Upper lobe of left lung (tissue), 6 donors: ENCODE results near the gene TMEM101. TPM values are rescaled to one million over a fixed set of nuclear protein-coding genes. Genes with fewer than 3 reads are reported as not detected.

Experiments
- ATAC-seq, 2 donors: fragments of 200-7000 bp; cut with Tn5 transposase; one replicate each; pipeline ENCODE4 v1.9.1; 2022; ENCODE audit warnings: mild to moderate bottlenecking in 2 of 2, moderate library complexity in 2 of 2; ENCODE audit not compliant: low FRiP score in 2 of 2
- DNase-seq, 2 donors: peaks; one replicate each; pipeline ENCODE4 v3.0.0-alpha.2; 2019 to 2020
- H3K27ac ChIP-seq, 4 donors: fragments of 200-600 bp; sonication (generic); one replicate each; pipeline ENCODE4 v1.5.1; 2016 to 2019
- H3K27me3 ChIP-seq, 4 donors: fragments of 200-600 bp; sonication (generic); one replicate each; pipeline ENCODE4 v1.5.1; 2017 to 2019
- H3K36me3 ChIP-seq, 4 donors: fragments of 200-600 bp; sonication (generic); one replicate each; pipeline ENCODE4 v1.5.1; 2016 to 2019
- H3K4me1 ChIP-seq, 4 donors: fragments of 200-600 bp; sonication (generic); one replicate each; pipeline ENCODE4 v1.5.1; 2018 to 2019
- H3K4me3 ChIP-seq, 4 donors: fragments of 200-600 bp; sonication (generic); one replicate each; pipeline ENCODE4 v1.5.1; 2017 to 2019; ENCODE audit warnings: mild to moderate bottlenecking in 2 of 4, moderate library complexity in 1 of 4
- H3K9me3 ChIP-seq, 4 donors: fragments of 200-600 bp; sonication (generic); one replicate each; pipeline ENCODE4 v1.5.1; 2018 to 2019
- EP300 ChIP-seq, 4 donors: sonication (generic); formaldehyde crosslinking; IDR thresholded peaks; one replicate each; pipeline ENCODE4 v1.5.1; 2017; ENCODE audit warnings: antibody characterized with exemption in 4 of 4, control low read depth in 2 of 4
- POLR2A ChIP-seq, 4 donors: fragments of 450-650 bp; IDR thresholded peaks; one replicate each; pipeline ENCODE4 v1.5.1; 2016 to 2017; ENCODE audit warnings: antibody characterized with exemption in 4 of 4, mild to moderate bottlenecking in 2 of 4
- POLR2AphosphoS5 ChIP-seq, 2 donors: sonication (generic); formaldehyde crosslinking; IDR thresholded peaks; one replicate each; pipeline ENCODE4 v1.5.1; 2017; ENCODE audit warnings: antibody characterized with exemption in 2 of 2
- WGBS, 2 donors: methylation state at CpG; one replicate each; pipeline ENCODE4 v1.1.5; 2017 to 2018; 5-methylcytosine and 5-hydroxymethylcytosine counted together
- total RNA-seq, 6 donors: library from RNA; depleted of rRNA in 4 of 6; stranded (reverse); fragments of >200 nt in 4 of 6; gene quantifications; one replicate each; pipeline versions ENCODE4 v1.1.0 to v1.2.1, GENCODE V29; 2016 to 2021
- TF ChIP-seq, protein P1 (sequence below), 6 experiments: fragments of 450-650 bp in 4 of 6; fragments of 200-600 bp in 2 of 6; sonication (generic) in 2 of 6; IDR thresholded peaks; one replicate each; pipeline ENCODE4 v1.5.1; 2016 to 2019; ENCODE audit warnings: antibody characterized with exemption in 6 of 6
- donor health status: DM: no; HTN: no; CAD: no; lungs with moderate emphysema.
- donor health status: DM: no; HTN: yes; CAD: no; lungs with severe emphysema.

Gene TMEM101
- total RNA-seq, 6 donors from 2014 or later, result 10.5 to 36.9 (median 29.1) TPM

DNA sequence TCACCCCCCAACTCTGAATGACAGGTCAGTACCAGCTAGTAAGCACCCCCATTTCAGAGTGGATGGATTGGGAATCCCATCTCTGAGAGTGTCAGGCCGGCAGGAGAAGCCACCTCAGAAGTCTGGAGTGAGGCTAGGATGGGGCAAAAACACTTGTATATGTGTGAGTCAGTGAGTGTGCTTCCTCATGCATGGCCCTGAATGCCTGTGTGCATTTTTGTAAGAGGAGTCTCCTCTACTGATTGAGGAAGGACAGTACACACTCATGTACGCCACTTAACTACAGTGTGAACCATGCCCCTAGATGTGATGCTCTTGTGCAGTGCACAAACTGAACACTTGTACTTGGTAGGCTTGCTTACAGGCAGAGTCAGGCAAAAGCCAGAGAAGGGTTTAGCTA lies 32.6 kb downstream of the TMEM101 start:
- TF ChIP-seq, protein P1, sequence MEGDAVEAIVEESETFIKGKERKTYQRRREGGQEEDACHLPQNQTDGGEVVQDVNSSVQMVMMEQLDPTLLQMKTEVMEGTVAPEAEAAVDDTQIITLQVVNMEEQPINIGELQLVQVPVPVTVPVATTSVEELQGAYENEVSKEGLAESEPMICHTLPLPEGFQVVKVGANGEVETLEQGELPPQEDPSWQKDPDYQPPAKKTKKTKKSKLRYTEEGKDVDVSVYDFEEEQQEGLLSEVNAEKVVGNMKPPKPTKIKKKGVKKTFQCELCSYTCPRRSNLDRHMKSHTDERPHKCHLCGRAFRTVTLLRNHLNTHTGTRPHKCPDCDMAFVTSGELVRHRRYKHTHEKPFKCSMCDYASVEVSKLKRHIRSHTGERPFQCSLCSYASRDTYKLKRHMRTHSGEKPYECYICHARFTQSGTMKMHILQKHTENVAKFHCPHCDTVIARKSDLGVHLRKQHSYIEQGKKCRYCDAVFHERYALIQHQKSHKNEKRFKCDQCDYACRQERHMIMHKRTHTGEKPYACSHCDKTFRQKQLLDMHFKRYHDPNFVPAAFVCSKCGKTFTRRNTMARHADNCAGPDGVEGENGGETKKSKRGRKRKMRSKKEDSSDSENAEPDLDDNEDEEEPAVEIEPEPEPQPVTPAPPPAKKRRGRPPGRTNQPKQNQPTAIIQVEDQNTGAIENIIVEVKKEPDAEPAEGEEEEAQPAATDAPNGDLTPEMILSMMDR (IDR thresholded peaks at IDR 0.05), result no peak
- no peak for TF ChIP-seq POLR2A (IDR thresholded peaks at IDR 0.05)
- TF ChIP-seq POLR2AphosphoS5 (IDR thresholded peaks at IDR 0.05), result no peak
- TF ChIP-seq EP300 (IDR thresholded peaks at IDR 0.05), result no peak
- Histone ChIP-seq H3K4me1 (peaks cover 10 to 13% (median 12%) of the 10 kb centered on the region in 4 donors), H3K27me3 (peaks cover 0 to 14% (median 6%) of the 10 kb centered on the region in 4 donors), H3K36me3 (no peaks in the 10 kb centered on the region), H3K9me3 (no peaks in the 10 kb centered on the region), H3K27ac (no peak overlapping the region), H3K4me3 (no peak overlapping the region)
- ATAC-seq (no peak), DNase-seq (no peak)
- WGBS, 2 donors, result 74 to 88% methylated on average over 2 of the region's 2 CpGs

DNA sequence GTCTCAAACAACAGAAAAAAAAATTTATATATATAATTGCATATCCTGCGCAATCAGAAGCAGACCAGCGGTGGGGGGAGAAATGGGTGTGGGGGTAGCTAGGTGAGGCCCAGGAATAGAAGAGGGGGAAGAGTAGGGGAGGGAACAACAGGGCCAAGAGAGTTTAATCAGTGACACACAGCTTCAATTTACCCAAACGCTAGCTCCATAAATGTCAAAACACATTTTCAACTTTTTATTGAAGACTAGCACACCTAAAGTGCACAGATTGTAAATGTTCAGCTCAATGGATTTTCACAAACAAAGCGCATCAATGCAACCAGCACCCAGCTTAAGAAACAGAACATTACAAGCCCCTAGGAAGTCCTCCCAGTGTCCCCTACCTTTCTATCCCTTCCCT lies 35.1 kb downstream of the TMEM101 start:
- Histone ChIP-seq H3K27me3 (peaks cover 0 to 14% (median 6%) of the 10 kb centered on the region in 4 donors), H3K36me3 (no peaks in the 10 kb centered on the region), H3K4me3 (no peak overlapping the region), H3K9me3 (no peaks in the 10 kb centered on the region), H3K27ac (no peak overlapping the region), H3K4me1 (peaks cover 10 to 13% (median 12%) of the 10 kb centered on the region in 4 donors)
- ATAC-seq (no peak), DNase-seq (no peak)
- TF ChIP-seq EP300 (IDR thresholded peaks at IDR 0.05), result no peak
- TF ChIP-seq POLR2AphosphoS5 (IDR thresholded peaks at IDR 0.05), result no peak
- TF ChIP-seq POLR2A (IDR thresholded peaks at IDR 0.05), result no peak
- TF ChIP-seq, protein P1 (IDR thresholded peaks at IDR 0.05), result no peak
- WGBS, 2 donors, result 90 to 91% methylated on average over 4 of the region's 4 CpGs

DNA sequence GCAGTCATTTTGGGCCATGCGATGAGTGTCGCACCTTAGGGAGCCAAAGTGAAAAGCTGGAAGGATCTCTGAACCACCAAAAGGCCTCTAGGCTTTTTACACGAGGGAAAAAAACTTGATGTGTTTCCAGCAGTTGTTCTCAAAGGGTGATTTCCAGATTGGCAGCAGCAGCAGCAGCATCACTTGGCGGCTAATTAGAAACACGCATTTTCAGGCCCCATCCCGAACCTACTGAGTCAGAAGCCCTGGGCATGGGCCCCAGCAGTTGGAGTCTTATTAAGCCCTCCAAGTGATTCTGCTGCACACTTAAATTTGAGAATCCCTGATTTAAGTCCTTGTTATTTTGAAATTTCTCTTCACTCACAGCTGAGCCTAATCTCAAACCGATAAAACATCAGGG lies 35.8 kb downstream of the TMEM101 start:
- ATAC-seq (no peak), DNase-seq (no peak)
- Histone ChIP-seq H3K4me1 (peaks cover 8 to 10% (median 9%) of the 10 kb centered on the region in 4 donors), H3K27me3 (peaks cover 0 to 12% (median 6%) of the 10 kb centered on the region in 4 donors), H3K4me3 (no peak overlapping the region), H3K9me3 (no peaks in the 10 kb centered on the region), H3K27ac (no peak overlapping the region), H3K36me3 (no peaks in the 10 kb centered on the region)
- no peak for TF ChIP-seq EP300 (IDR thresholded peaks at IDR 0.05)
- 81 to 83% methylated on average over 7 of the region's 7 CpGs for whole genome bisulfite sequencing, 2 donors

DNA sequence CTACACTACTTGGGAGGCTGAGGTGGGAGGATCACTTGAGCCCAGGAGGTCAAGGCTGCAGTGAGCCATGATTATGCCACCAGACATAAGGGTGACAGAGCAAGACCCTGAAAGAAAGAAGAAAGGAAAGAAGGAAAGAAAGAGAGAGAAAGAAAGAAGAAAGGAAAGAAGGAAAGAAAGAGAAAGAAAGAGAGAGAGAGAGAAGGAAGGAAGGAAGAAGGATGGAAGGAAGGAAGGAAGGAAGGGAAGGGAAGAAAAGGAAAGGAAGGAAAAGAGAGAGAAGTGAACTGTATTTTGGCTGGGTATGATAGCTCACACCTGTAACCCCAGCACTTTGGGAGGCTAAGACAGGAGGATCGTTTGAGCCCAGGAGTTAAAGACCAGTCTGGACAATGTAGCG lies 36.7 kb downstream of the TMEM101 start:
- 81 to 86% methylated on average over 2 of the region's 2 CpGs for WGBS, 2 donors
- H3K27ac ChIP-seq, result no peak overlapping the region
- ATAC-seq, result no peak
- no peaks in the 10 kb centered on the region for H3K9me3 ChIP-seq
- no peaks in the 10 kb centered on the region for H3K36me3 ChIP-seq
- TF ChIP-seq POLR2AphosphoS5 (IDR thresholded peaks at IDR 0.05), result no peak
- TF ChIP-seq, protein P1 (IDR thresholded peaks at IDR 0.05), result no peak
- no peak for TF ChIP-seq EP300 (IDR thresholded peaks at IDR 0.05)
- no peak for TF ChIP-seq POLR2A (IDR thresholded peaks at IDR 0.05)
- H3K4me1 ChIP-seq, result peaks cover 0 to under 1% (median 0%) of the 10 kb centered on the region in 4 donors
- DNase-seq, result no peak
- H3K27me3 ChIP-seq, result peaks cover 0 to 4% (median 1%) of the 10 kb centered on the region in 4 donors
- no peak overlapping the region for H3K4me3 ChIP-seq

DNA sequence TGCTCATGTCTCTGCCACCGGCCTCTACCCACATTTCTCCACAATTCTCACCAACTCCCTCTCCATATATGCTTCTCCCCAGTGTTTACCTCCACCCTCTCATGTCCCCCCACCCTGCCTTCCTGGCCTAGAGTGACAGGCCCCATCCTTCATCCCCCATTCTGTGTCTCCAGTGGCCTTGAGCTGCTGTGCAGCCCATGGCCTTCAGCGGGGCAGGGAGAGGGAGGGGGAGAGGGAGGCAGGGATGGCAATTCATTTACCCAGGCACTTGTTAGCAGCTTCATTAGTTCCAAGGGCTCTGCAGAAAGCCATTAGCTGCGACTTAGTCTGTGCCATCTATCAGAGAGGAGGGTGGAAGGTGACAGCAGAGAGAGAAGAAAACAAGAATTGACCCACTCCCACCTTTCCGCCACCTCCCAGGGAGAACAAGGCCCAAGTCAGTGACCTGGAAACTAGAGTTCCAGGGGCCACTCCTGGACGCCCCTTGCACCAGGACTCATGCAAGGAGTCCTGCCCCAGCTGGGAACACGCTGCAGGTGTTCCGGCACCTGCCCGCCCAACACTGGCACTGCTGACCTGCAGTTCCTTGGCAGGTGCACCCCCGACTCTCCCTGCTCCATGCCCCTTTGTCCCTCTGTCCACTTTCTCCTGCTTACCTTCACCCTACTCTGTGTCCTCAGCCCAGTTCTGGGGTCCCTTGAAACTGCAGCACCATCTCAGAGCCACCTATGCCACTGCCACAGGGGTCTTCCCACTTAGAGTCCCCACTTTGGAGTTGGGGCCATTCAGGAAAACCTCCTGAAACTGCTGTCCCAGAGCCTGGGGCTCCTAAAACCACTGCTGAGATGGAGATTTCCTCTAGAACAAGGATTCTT lies 37.6 kb downstream of the TMEM101 start:
- Histone ChIP-seq H3K4me3 (no peak overlapping the region), H3K36me3 (no peaks in the 10 kb centered on the region), H3K9me3 (no peaks in the 10 kb centered on the region), H3K27ac (no peak overlapping the region), H3K4me1 (no peaks in the 10 kb centered on the region), H3K27me3 (no peaks in the 10 kb centered on the region)
- ATAC-seq, result no peak
- no peak for TF ChIP-seq POLR2A (IDR thresholded peaks at IDR 0.05)
- TF ChIP-seq POLR2AphosphoS5 (IDR thresholded peaks at IDR 0.05), result no peak
- TF ChIP-seq, protein P1 (IDR thresholded peaks at IDR 0.05), result no peak
- TF ChIP-seq EP300 (IDR thresholded peaks at IDR 0.05), result no peak
- WGBS, 2 donors, result 69 to 72% methylated on average over 7 to 9 of the region's 9 CpGs
- no peak for DNase-seq
